ENCODE data around the gene DLG5. TPM values are rescaled to one million over a fixed set of nuclear protein-coding genes. Genes with fewer than 3 reads are reported as not detected.

DLG5 gene
- total and polyA plus RNA-seq, 9 of the 15 experiments (the other 6 are each of a cell fraction or from before 2014, with no cell fraction given), result 1.4 to 26.8 (median 11.2) TPM

- TF ChIP-seq YY1 (IDR thresholded peaks at IDR 0.05; ENCODE audit: borderline replicate concordance in 1 of 3, control insufficient read depth in 1 of 3, extremely low read depth in 1 of 3, insufficient read depth in 3 of 3, insufficient read length in 1 of 3, insufficient replicate concordance in 2 of 3, low read depth in 1 of 3, low read length in 2 of 3) (no peak), JUNB (CRISPR knock-in tag; conservative IDR thresholded peaks at IDR 0.05) (no peak)
These were observed 53.5 kb downstream of the DLG5 start (continued) for GRCh38 chr10:77872947-77873535.

DNA sequence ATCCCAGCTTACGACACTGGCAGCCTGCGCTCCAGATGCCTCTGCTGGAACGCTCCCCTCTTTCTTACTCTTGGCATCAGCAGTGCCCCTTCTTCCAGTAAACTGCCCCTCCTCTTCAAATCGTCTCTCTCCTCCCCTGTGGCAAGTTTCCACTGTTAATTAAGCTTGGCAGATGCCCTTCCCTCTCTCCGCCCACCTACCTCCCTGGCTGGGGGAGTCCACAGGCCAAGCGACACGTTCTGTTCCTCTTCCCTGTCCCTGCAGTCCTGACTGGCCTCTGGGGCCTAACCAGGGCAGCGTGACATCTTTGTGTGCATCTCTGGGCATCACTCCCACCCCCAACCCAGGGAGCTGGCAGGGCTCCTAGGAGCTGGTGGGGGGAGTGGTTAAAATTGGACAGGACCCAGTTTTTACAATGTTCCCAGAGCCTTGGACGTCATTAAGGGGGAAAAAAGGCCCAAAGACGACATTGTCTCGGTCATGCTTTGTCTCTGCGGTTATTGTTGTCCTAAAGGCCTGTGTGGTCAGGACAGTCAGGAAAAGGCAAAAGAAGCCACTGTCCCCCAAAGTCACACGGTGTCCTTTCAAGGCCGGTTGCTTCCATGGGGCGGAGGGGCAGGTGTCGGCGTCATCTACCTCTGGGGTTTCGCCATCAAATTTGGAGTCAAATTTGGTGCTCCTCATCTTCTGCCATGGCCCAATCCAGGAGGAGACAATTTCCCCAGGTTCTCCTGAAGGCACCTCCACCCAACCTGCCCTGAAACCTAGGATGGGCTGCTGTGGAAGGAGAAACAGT lies 54.2 kb downstream of the DLG5 start:
- no peak for FAIRE-seq
- no peak overlapping the region for H3K9ac ChIP-seq (ENCODE audit: insufficient read depth in 1 of 2, low read depth in 2 of 2, low read length in 2 of 2)
- ChIA-PET CTCF (ENCODE audit: low intra/inter-chr PET ratio) (no interaction called here), POLR2A (interaction anchor here (0.6 to 1.3 kb wide), 4 partner anchors 11 to 164 kb away, joined by 3 read pairs; no protein-coding TSS in a partner anchor)
- H3K4me3 ChIP-seq, result no peak overlapping the region
- BruUV-seq (replicated peaks), result no TSS peak
- H3K79me2 ChIP-seq (ENCODE audit: control insufficient read depth, insufficient read depth, low read length), result peaks cover 7% of the 10 kb centered on the region; the same call in 1 of the 3 replicates
- peaks cover 5 to 7% of the 10 kb centered on the region in 2 experiments; a peak in 3 of 5 replicates for H3K4me1 ChIP-seq (replicated peaks in 1 of 2; ENCODE audit: control insufficient read depth in 2 of 2, insufficient read depth in 2 of 2, low read length in 2 of 2)
- H3K27me3 ChIP-seq (ENCODE audit: control insufficient read depth in 2 of 2, insufficient read depth in 2 of 2, low read length in 2 of 2), result no peaks in the 10 kb centered on the region
- DNase-seq (ENCODE audit: extremely low read depth in 1 of 4, low spot score in 3 of 4), result no peak
- H3K9me1 ChIP-seq (ENCODE audit: control insufficient read depth, insufficient read depth, low read length), result peaks cover 7% of the 10 kb centered on the region
- peaks cover 11% of the 10 kb centered on the region for H4K20me1 ChIP-seq (replicated peaks; ENCODE audit: control insufficient read depth, insufficient read depth, low read length)
- no peak overlapping the region for H3K4me2 ChIP-seq (ENCODE audit: insufficient read depth, low read length)
- no peak overlapping the region for H2AFZ ChIP-seq (ENCODE audit: low read depth, low read length)
- no peaks in the 10 kb centered on the region for H3K9me3 ChIP-seq (replicated peaks; ENCODE audit: control insufficient read depth, insufficient read depth, low read depth, low read length)
- intact Hi-C loops (cut with micrococcal nuclease), result no loop called here
- peaks cover 12% of the 10 kb centered on the region; the same call in 1 of the 3 replicates for H3K36me3 ChIP-seq (ENCODE audit: control insufficient read depth, insufficient read depth, low read length)
- H3K27ac ChIP-seq (ENCODE audit: extremely low read depth, low read depth, low read length), result no peak overlapping the region
- no peak for ATAC-seq
- WGBS (ENCODE audit: insufficient coverage, low coverage, missing lambda C conversion rate), result 88% methylated on average over 17 of the region's 18 CpGs
- in situ Hi-C loops (cut with MboI), result no loop called here
- TF ChIP-seq ZMIZ1 (IDR thresholded peaks at IDR 0.05; ENCODE audit: low read depth in 2 of 2, low read length in 2 of 2) (no peak), FOXJ2 (tag; IDR thresholded peaks at IDR 0.05) (no peak), FOXJ3 (CRISPR knock-in tag; IDR thresholded peaks at IDR 0.05) (no peak), CHD4 (IDR thresholded peaks at IDR 0.05; ENCODE audit: insufficient read depth, insufficient replicate concordance, low read depth, low read length, poor library complexity, severe bottlenecking) (no peak), ZNF717 (CRISPR knock-in tag; IDR thresholded peaks at IDR 0.05) (no peak), ETS1 (conservative IDR thresholded peaks at IDR 0.05; ENCODE audit: control insufficient read depth, low read depth, low read length) (no peak), GABPA (tag; conservative IDR thresholded peaks at IDR 0.05; ENCODE audit: low read depth) (no peak), KLF16 (IDR thresholded peaks at IDR 0.05) (no peak), CCNT2 (IDR thresholded peaks at IDR 0.05; ENCODE audit: borderline replicate concordance, extremely low read depth, insufficient read length, low read depth, low read length) (no peak), ZNF12 (CRISPR knock-in tag; IDR thresholded peaks at IDR 0.05) (no peak), ZNF175 (CRISPR knock-in tag; IDR thresholded peaks at IDR 0.05; ENCODE audit: low read depth) (no peak)
